B cell (primary cell): ENCODE results near the gene GADD45B. TPM values are rescaled to one million over a fixed set of nuclear protein-coding genes. Genes with fewer than 3 reads are reported as not detected.

Source experiments
- ATAC-seq: fragments of 200-7000 bp; cut with Tn5 transposase; one replicate; pipeline ENCODE4 v1.10.0; 2021; ENCODE audit warnings: low read depth, mild to moderate bottlenecking, moderate number of reproducible peaks, moderate library complexity
- CTCF ChIA-PET: fragments of 350-600 bp; sonication (Branson Sonifier 250); formaldehyde crosslinking; loops from one replicate; lab custom pipeline; 2021; ENCODE audit warnings: antibody characterized with exemption, inconsistent platforms; lab: Charles Lee
- POLR2A ChIA-PET: fragments of 350-600 bp; sonication (Branson Sonifier 250); formaldehyde crosslinking; loops from one replicate; lab custom pipeline; 2021; ENCODE audit warnings: antibody characterized with exemption; lab: Charles Lee
- DNase-seq: peaks from one replicate; pipeline ENCODE4 v3.0.0; 2013
- H2AFZ ChIP-seq: 2 replicates; pipeline ENCODE4 v1.6.1; 2012; ENCODE audit warnings: mild to moderate bottlenecking, low read depth, low read length; ENCODE audit not compliant: insufficient read depth, poor library complexity, severe bottlenecking
- H3K27ac ChIP-seq, 2 donors: 1 replicate in 1 of 2; 2 replicates in 1 of 2; pipeline ENCODE4 v1.5.1; 2012 to 2013; ENCODE audit warnings: low read length in 2 of 2, mild to moderate bottlenecking in 2 of 2, moderate library complexity in 1 of 2
- H3K27me3 ChIP-seq, 4 experiments: fragments of 200-600 bp in 1 of 4; sonication (generic) in 1 of 4; replicated peaks in 1 of 4; 1 replicate in 2 of 4; 2 replicates in 2 of 4; pipeline versions ENCODE4 v1.6.1 to v1.7.0; 2013 to 2016; ENCODE audit warnings: low read length in 3 of 4, mild to moderate bottlenecking in 2 of 4, mixed read lengths in 1 of 4, moderate library complexity in 1 of 4; ENCODE audit not compliant: insufficient read depth in 4 of 4, control insufficient read depth in 3 of 4; ENCODE audit errors: control extremely low read depth in 1 of 4
- H3K36me3 ChIP-seq, 2 experiments: replicated peaks in 1 of 2; 1 replicate in 1 of 2; 2 replicates in 1 of 2; pipeline versions ENCODE4 v1.6.1 to v1.7.1; 2013; ENCODE audit warnings: low read length in 1 of 2; ENCODE audit not compliant: insufficient read depth in 2 of 2, control insufficient read depth in 1 of 2; ENCODE audit errors: control extremely low read depth in 1 of 2, extremely low read depth in 1 of 2
- H3K4me1 ChIP-seq, 2 donors: fragments of 200-600 bp in 1 of 2; sonication (generic) in 1 of 2; 1 replicate in 1 of 2; 2 replicates in 1 of 2; pipeline versions ENCODE4 v1.5.1 to v1.6.1; 2013 to 2017; ENCODE audit warnings: low read length in 2 of 2; ENCODE audit not compliant: control insufficient read depth in 2 of 2, insufficient read depth in 2 of 2
- H3K4me2 ChIP-seq: replicated peaks from 2 replicates; pipeline ENCODE3; 2012; ENCODE audit warnings: mild to moderate bottlenecking, low read depth, low read length; ENCODE audit not compliant: poor library complexity, severe bottlenecking
- H3K4me3 ChIP-seq, 5 experiments: fragments of 200-600 bp in 1 of 5; sonication (generic) in 1 of 5; 1 replicate in 3 of 5; 2 replicates in 2 of 5; pipeline versions ENCODE4 v1.5.1 to v1.7.0; 2011 to 2016; ENCODE audit warnings: low read length in 4 of 5, mild to moderate bottlenecking in 4 of 5, low read depth in 2 of 5, control low read depth in 1 of 5, moderate library complexity in 1 of 5; ENCODE audit not compliant: insufficient read depth in 1 of 5; ENCODE audit errors: control extremely low read depth in 1 of 5, extremely low read depth in 1 of 5
- H3K79me2 ChIP-seq: fragments of 200-600 bp; sonication (generic); one replicate; pipeline ENCODE4 v1.6.0; 2016; ENCODE audit warnings: low read length; ENCODE audit not compliant: control insufficient read depth, insufficient read depth
- H3K9ac ChIP-seq: fragments of 200-600 bp; sonication (generic); 2 replicates; pipeline ENCODE4 v1.6.1; 2017; ENCODE audit warnings: mild to moderate bottlenecking, low read length, moderate library complexity
- H3K9me3 ChIP-seq, 3 donors: one replicate each; pipeline versions ENCODE4 v1.6.1 to v1.7.1; 2013; ENCODE audit warnings: low read length in 2 of 3; ENCODE audit not compliant: control insufficient read depth in 2 of 3, insufficient read depth in 1 of 3; ENCODE audit errors: control extremely low read depth in 1 of 3
- H4K20me1 ChIP-seq: 2 replicates; pipeline ENCODE4 v1.6.0; 2012; ENCODE audit warnings: mild to moderate bottlenecking, low read length; ENCODE audit not compliant: insufficient read depth, control insufficient read depth, poor library complexity, severe bottlenecking
- H3K27ac Mint-ChIP-seq: one replicate; pipeline ENCODE4 v1.8.0; 2021; ENCODE audit warnings: mixed read lengths
- H3K27me3 Mint-ChIP-seq: one replicate; pipeline ENCODE4 v1.8.0; 2021; ENCODE audit warnings: mixed read lengths
- H3K4me1 Mint-ChIP-seq: one replicate; pipeline ENCODE4 v1.8.0; 2021; ENCODE audit warnings: mixed read lengths
- H3K4me3 Mint-ChIP-seq: one replicate; pipeline ENCODE4 v1.8.0; 2021; ENCODE audit warnings: mixed read lengths
- H3K9me3 Mint-ChIP-seq: one replicate; pipeline ENCODE4 v1.8.0; 2022; ENCODE audit warnings: mixed read lengths; ENCODE audit not compliant: insufficient read depth
- EZH2 ChIP-seq: IDR thresholded peaks from 2 replicates; pipeline ENCODE4 v1.6.1; 2012; ENCODE audit warnings: borderline replicate concordance, low read depth, mild to moderate bottlenecking, moderate library complexity, low read length; ENCODE audit not compliant: insufficient read depth, poor library complexity, severe bottlenecking
- WGBS: methylation state at CpG from one replicate; pipeline ENCODE4 v1.1.5; 2013; ENCODE audit warnings: missing lambda C conversion rate; ENCODE audit not compliant: insufficient coverage; 5-methylcytosine and 5-hydroxymethylcytosine counted together
- intact Hi-C: fragments of 100-400 bp; cut with micrococcal nuclease; formaldehyde crosslinking; loops from one replicate; pipeline ENCODE4 v1.10.0; 2022
- polyA plus RNA-seq: library from polyadenylated mRNA; depleted of rRNA; stranded (reverse); fragments of >200 nt; gene quantifications from 2 replicates; pipeline ENCODE4 v1.2.3, GENCODE V29; 2012
- total RNA-seq, 2 donors: library from RNA; stranded (reverse); fragments of 120-200 nt in 1 of 2; gene quantifications; 1 replicate in 1 of 2; 2 replicates in 1 of 2; pipeline versions ENCODE4 v1.2.3 to v1.2.4, GENCODE V29; 2013 to 2022
- TF ChIP-seq, protein P1 (sequence below): fragments of 200-600 bp; IDR thresholded peaks from one replicate; pipeline ENCODE4 v1.8.0; 2022; ENCODE audit warnings: antibody characterized with exemption, mild to moderate bottlenecking

The GADD45B gene
- total and polyA plus RNA-seq, 2 donors (not counting 1 experiment from before 2014, with no cell fraction given): 166 to 215 TPM

DNA sequence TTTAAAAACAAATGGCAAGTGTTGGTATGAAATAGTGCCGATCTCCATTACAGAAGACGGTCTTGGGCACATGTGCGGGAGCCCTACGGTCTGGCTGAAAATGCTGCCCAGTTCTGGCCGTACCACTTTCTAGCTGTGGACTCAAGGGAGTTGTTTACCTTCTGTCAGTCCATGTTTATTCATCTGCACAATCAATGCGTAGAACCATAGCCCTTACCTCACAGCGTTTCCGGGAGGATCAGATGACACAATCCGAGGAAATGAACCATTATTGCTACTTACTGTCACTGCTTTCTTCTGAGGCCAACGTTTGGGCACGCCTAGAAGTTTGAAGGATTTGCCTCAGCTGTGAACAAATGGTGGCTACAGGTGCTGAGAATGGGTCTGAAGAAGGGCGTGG lies 31.2 kb downstream of the GADD45B start:
- H3K4me1 ChIP-seq: peaks cover 9 to 29% of the 10 kb centered on the region in 2 donors
- H3K9ac ChIP-seq: no peak overlapping the region
- H3K36me3 ChIP-seq: no peaks in the 10 kb centered on the region
- ATAC-seq (peak; percentile 43), DNase-seq (peak; percentile 76)
- CTCF ChIA-PET: interaction anchor here (1.0 kb wide), 1 partner anchor 35 kb away, joined by 3 read pairs; no protein-coding TSS in a partner anchor
- peak overlapping the region; percentile 36 for H3K4me2 ChIP-seq
- H3K27me3 Mint-ChIP-seq: no peaks in the 10 kb centered on the region
- no peaks in the 10 kb centered on the region for H3K9me3 Mint-ChIP-seq
- H3K27me3 ChIP-seq: no peaks in the 10 kb centered on the region
- no peaks in the 10 kb centered on the region for H4K20me1 ChIP-seq
- POLR2A ChIA-PET: interaction anchor here (1.1 to 1.3 kb wide), 2 partner anchors 30 to 46 kb away, joined by 4 to 6 read pairs; no protein-coding TSS in a partner anchor
- peak overlapping the region; percentile 75 for H3K4me3 Mint-ChIP-seq
- no peak overlapping the region for H2AFZ ChIP-seq
- TF ChIP-seq, protein P1, sequence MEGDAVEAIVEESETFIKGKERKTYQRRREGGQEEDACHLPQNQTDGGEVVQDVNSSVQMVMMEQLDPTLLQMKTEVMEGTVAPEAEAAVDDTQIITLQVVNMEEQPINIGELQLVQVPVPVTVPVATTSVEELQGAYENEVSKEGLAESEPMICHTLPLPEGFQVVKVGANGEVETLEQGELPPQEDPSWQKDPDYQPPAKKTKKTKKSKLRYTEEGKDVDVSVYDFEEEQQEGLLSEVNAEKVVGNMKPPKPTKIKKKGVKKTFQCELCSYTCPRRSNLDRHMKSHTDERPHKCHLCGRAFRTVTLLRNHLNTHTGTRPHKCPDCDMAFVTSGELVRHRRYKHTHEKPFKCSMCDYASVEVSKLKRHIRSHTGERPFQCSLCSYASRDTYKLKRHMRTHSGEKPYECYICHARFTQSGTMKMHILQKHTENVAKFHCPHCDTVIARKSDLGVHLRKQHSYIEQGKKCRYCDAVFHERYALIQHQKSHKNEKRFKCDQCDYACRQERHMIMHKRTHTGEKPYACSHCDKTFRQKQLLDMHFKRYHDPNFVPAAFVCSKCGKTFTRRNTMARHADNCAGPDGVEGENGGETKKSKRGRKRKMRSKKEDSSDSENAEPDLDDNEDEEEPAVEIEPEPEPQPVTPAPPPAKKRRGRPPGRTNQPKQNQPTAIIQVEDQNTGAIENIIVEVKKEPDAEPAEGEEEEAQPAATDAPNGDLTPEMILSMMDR: no peak
- H3K79me2 ChIP-seq: no peaks in the 10 kb centered on the region
- no peak overlapping the region for H3K4me3 ChIP-seq
- WGBS: 42% methylated on average over 9 of the region's 12 CpGs
- no peak overlapping the region for H3K27ac ChIP-seq
- intact Hi-C loops: no loop called here
- H3K9me3 ChIP-seq: peaks cover 0 to 4% (median 0%) of the 10 kb centered on the region in 3 donors
- H3K27ac Mint-ChIP-seq: peak overlapping the region; percentile 64
- H3K4me1 Mint-ChIP-seq: peaks cover 37% of the 10 kb centered on the region

DNA sequence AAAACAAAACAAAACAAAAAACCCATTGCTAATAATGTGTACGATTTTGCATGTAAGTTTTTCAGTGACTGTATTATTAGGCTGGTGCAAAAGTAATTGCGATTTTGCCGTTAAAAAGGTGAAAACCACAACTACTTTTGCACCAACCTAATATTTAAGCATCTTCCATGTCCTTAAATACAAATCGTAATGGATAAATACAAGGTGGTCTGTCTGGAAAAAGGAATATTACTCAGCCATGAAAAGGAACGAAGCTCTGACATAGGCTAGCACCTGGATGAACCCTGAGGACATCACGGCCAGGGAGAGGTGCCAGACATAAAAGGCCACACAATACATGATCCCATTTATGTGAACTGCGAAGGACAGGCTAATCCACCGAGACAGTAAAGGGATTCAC lies 33.2 kb downstream of the GADD45B start:
- POLR2A ChIA-PET: interaction anchor here (0.5 kb wide), 1 partner anchor 113 kb away, joined by 3 read pairs; no protein-coding TSS in a partner anchor
- Histone ChIP-seq H2AFZ (no peak overlapping the region), H3K27ac (no peak overlapping the region), H3K36me3 (peaks cover 0 to 4% of the 10 kb centered on the region in 2 experiments), H4K20me1 (peaks cover 10% of the 10 kb centered on the region), H3K27me3 (no peaks in the 10 kb centered on the region), H3K9ac (no peak overlapping the region), H3K4me3 (no peak overlapping the region), H3K79me2 (no peaks in the 10 kb centered on the region), H3K9me3 (peaks cover 0 to 4% (median 0%) of the 10 kb centered on the region in 3 donors), H3K4me1 (peaks cover 9 to 23% of the 10 kb centered on the region in 2 donors), H3K4me2 (no peak overlapping the region)
- Mint-ChIP-seq H3K4me3 (no peak overlapping the region), H3K27me3 (no peaks in the 10 kb centered on the region), H3K9me3 (no peaks in the 10 kb centered on the region), H3K27ac (peak overlapping the region; percentile 38), H3K4me1 (peaks cover 29% of the 10 kb centered on the region)
- no peak for ATAC-seq
- CTCF ChIA-PET: interaction anchor here (1.6 kb wide), 1 partner anchor 102 kb away, joined by 4 read pairs; no protein-coding TSS in a partner anchor
- DNase-seq: no peak
- intact Hi-C loops: no loop called here
- TF ChIP-seq EZH2: no peak
- TF ChIP-seq, protein P1: no peak
- WGBS: 95% methylated on average over 3 of the region's 8 CpGs
